NOMO-1 treated with dmso at 0.1 percent for 144 hours (cell line): ENCODE measurements around the gene OR7C1.
"Not testable (repeated sequence)": the region's sequence is repeated elsewhere in the genome, so short reads cannot be mapped to it uniquely, and the experiment has no call there.

Experiments used
- DNase-seq: peaks from one replicate; lab custom pipeline; 2025; ENCODE audit not compliant: unreplicated experiment; lab: John Stamatoyannopoulos, UW

Gene OR7C1

DNA sequence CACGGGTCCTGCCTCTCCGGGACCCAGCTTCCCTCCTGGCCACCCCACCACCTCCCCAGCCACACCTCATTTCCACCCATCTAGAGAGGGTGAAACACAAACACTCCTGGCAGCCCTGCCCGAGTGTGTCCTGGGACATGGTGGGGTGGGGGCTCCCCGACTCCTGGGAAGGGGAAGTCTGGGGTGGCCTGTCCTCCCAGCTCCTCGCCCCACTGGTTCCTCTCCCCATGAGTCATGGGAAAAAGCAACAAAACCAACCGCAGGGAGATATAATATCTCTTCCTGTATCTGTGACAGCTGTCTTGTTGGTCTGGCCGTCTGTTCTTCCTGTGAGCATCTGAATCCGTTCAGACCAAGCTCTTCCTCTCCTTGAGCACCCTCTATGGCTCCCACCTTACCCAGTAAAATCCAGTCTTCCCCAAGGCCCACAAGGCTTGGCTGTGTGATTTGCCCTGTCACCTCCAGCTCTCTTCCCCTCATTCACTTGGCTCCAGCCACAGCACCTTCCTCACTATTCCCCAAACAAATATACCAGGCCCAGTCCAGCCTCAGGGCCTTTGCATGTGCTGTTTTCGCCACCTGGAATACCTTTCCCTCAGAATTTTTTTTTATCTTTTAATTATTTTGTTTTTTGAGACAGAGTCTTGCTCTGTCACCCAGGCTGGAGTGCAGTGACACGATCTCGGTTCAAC is 49.7 kb downstream of the OR7C1 start:
- peak; percentile 83 for DNase-seq

- DNase-seq: peak; percentile 57
Observed at GRCh38 chr19:14784730-14785101, 50.3 kb downstream of the OR7C1 start.

GRCh38 chr19:14783410-14783998 is 51.5 kb downstream of the OR7C1 start:
- DNase-seq: not testable (repeated sequence)

GRCh38 chr19:14782626-14783409 is 52.2 kb downstream of the OR7C1 start:
- no peak for DNase-seq

- DNase-seq: not testable (repeated sequence)
Observed at GRCh38 chr19:14781713-14782536, 53.1 kb downstream of the OR7C1 start.

- not testable (repeated sequence) for DNase-seq
Observed at GRCh38 chr19:14780622-14781225, 54.3 kb downstream of the OR7C1 start.

GRCh38 chr19:14779151-14779550 is 55.8 kb downstream of the OR7C1 start:
- DNase-seq: no peak

DNA sequence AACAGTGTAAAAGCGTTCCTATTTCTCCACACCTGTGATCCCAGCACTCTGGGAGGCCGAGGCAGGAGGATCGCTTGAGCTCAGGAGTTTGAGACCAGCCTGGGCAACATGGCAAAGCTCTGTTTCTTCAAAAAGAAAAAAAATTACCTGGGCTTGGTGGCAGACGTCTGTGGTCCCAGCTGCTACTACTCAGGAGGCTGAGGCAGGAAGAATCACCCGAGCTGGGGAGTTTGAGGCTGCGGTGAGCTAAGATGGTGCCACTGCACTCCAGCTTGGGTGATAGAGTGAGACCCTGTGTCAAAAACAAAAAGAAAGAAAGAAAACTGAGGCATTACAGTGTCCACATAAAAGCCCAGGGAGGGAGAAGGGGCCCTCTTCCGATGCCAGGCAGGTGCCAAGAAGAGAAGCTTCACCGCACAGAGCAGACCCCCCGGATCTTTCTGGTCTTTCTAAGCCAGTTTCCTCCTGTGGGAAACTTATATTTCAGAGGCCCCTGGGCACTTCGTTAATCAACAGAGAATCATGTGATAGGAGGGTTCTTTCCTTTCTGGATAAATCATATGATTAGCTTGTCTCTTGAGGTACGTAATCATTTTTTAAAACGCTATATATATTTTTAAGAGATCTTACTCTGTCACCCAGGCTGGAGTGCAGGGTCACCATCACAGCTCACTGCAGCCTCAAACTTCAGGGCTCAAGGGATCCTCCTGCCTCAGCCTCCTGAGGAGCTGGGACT is 56.7 kb downstream of the OR7C1 start, which contains the start of gene ADGRE2:
Gene ADGRE2, minus strand, starts transcription at position 451 of the 736 bp plus-strand sequence. CDS start 1,804 bp downstream, outside the sequence.
- DNase-seq: not testable (repeated sequence)

GRCh38 chr19:14777645-14778044 is 57.3 kb downstream of the OR7C1 start:
- DNase-seq: not testable (repeated sequence)

- DNase-seq: no peak
Observed at GRCh38 chr19:14775869-14776586, 59.0 kb downstream of the OR7C1 start.

DNA sequence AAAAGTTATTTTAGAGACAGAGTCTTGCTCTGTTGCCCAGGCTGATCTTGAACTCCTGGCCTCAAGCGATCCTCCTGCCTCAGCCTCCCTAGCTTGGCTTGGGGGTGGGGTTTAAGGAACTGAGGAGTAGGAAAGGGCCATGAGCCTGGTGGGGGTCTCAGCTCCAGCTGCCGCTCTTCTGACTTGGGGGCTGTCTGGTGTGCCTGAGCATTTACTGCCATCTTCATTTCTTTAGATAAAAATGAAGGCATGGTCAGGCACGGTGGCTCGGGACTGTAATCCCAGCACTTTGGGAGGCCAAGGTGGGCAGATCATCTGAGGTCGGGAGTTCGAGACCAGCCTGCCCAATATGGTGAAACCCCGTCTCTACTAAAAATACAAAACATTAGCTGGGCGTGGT is 59.7 kb downstream of the OR7C1 start:
- not testable (repeated sequence) for DNase-seq

DNA sequence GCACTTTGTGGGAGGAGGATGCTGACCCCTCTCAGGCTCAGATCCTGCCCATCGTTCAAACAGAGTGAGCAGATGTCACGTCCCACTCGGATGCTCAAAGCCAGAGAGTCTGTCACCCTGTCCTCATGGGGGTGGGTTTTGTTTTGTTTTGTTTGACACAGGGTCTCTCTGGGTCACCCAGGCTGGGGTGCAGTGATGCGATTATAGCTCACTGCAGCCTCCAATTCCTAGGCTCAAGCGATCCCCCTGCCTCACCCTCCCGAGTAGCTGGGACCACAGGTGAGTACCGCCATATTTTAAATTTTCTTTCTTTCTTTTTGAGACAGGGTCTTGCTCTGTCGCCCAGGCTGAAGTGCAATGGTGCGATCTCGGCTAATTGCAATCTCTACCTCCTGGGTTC is 60.6 kb downstream of the OR7C1 start:
- DNase-seq: no peak

DNA sequence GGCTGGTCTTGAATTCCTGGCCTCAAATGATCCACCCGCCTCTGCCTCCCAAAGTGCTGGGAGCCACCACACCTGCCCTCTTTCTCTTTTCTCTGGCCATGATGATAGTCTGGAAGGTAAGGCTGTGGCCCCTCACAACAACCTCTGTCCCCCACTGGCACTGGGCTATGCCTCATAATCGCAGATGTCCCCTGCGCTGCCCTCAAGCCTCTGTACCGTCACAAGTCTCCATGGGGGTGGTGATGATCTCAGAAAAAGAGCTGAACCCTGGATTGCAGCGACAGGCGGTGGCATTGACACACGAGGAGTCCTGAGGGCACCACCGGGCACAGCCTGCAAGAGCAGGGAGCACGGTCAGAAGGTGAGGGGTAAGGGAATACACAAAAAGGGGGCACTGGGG is 61.3 kb downstream of the OR7C1 start:
- not testable (repeated sequence) for DNase-seq

DNA sequence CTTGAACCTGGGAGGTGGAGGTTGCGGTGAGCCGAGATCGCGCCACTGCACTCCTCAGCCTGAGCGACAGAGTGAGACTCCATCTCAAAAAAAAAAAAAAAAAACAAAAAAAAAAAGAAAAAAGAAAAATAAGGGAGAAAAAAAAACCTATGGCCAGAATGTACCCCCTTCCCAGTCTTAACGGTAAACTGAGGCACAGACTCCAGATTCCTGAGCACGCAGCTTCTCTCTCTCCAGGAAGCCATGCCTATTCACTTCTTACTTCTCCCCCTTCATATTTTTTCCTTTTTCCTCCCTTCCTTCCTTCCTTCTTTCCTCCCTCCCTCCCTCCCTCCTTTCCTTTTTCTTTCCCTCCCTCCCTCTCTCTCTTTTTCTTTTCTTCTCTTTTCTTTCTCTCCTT is 62.0 kb downstream of the OR7C1 start:
- DNase-seq: no peak

- no peak for DNase-seq
Observed at GRCh38 chr19:14772467-14772866, 62.5 kb downstream of the OR7C1 start.

- DNase-seq: no peak
Observed at GRCh38 chr19:14770944-14771839, 63.8 kb downstream of the OR7C1 start.

- no peak for DNase-seq
Observed at GRCh38 chr19:14770136-14770535, 64.8 kb downstream of the OR7C1 start.

- no peak for DNase-seq
Observed at GRCh38 chr19:14769201-14769600, 65.8 kb downstream of the OR7C1 start.
